ENCODE results near the gene NUDT21.

The NUDT21 gene

GRCh38 chr16:56447286-56447685 is 3.8 kb downstream of the NUDT21 start:
- Histone ChIP-seq H3K4me3 (ENCODE audit: control insufficient read depth in 1 of 7, extremely low read depth in 1 of 7, insufficient read depth in 4 of 7, low read depth in 2 of 7, low read length in 6 of 7) (no peak overlapping the region), H3K27me3 (replicated peaks in 2 of 5; ENCODE audit: control insufficient read depth in 4 of 5, insufficient read depth in 5 of 5, low read length in 4 of 5) (no peaks in the 10 kb centered on the region), H3K4me1 (ENCODE audit: control extremely low read depth in 1 of 4, control insufficient read depth in 4 of 4, insufficient read depth in 4 of 4, low read length in 3 of 4) (peaks cover 12 to 27% (median 16%) of the 10 kb centered on the region in 4 experiments), H3K9me3 (ENCODE audit: control extremely low read depth in 1 of 5, control insufficient read depth in 4 of 5, insufficient read depth in 2 of 5, low read depth in 1 of 5, low read length in 4 of 5) (no peaks in the 10 kb centered on the region), H3K36me3 (ENCODE audit: control insufficient read depth in 4 of 4, insufficient read depth in 4 of 4, low read length in 3 of 4) (peaks cover 9 to 28% (median 20%) of the 10 kb centered on the region in 4 experiments), H3K27ac (ENCODE audit: insufficient read depth in 1 of 2, low read depth in 1 of 2, low read length in 2 of 2, poor library complexity in 1 of 2, severe bottlenecking in 2 of 2) (no peak overlapping the region)
- no CpG with 5 or more reads among the region's 2 CpGs for WGBS (ENCODE audit: insufficient coverage)
- ChIA-PET POLR2A (no interaction called here), CTCF (no interaction called here)
- DNase-seq: no peak

- Histone ChIP-seq H3K36me3 (ENCODE audit: control insufficient read depth in 4 of 4, insufficient read depth in 4 of 4, low read length in 3 of 4) (peaks cover 14 to 65% (median 37%) of the 10 kb centered on the region in 4 experiments), H3K4me1 (ENCODE audit: control extremely low read depth in 1 of 4, control insufficient read depth in 4 of 4, insufficient read depth in 4 of 4, low read length in 3 of 4) (no peaks in the 10 kb centered on the region), H3K27ac (ENCODE audit: insufficient read depth in 1 of 2, low read depth in 1 of 2, low read length in 2 of 2, poor library complexity in 1 of 2, severe bottlenecking in 2 of 2) (no peak overlapping the region), H3K27me3 (replicated peaks in 2 of 5; ENCODE audit: control insufficient read depth in 4 of 5, insufficient read depth in 5 of 5, low read length in 4 of 5) (no peaks in the 10 kb centered on the region), H3K4me3 (ENCODE audit: control insufficient read depth in 1 of 7, extremely low read depth in 1 of 7, insufficient read depth in 4 of 7, low read depth in 2 of 7, low read length in 6 of 7) (no peak overlapping the region), H3K9me3 (ENCODE audit: control extremely low read depth in 1 of 5, control insufficient read depth in 4 of 5, insufficient read depth in 2 of 5, low read depth in 1 of 5, low read length in 4 of 5) (no peaks in the 10 kb centered on the region)
- CTCF ChIA-PET: interaction anchor here (1.5 kb wide), 1 partner anchor 25 kb away, joined by 3 read pairs; no protein-coding TSS in a partner anchor
- DNase-seq: no peak
- POLR2A ChIA-PET: interaction anchor here (0.6 kb wide), 1 partner anchor 11 kb away, joined by 3 read pairs; no protein-coding TSS in a partner anchor
- WGBS (ENCODE audit: insufficient coverage): 91% methylated on average over 1 of the region's 1 CpG
These were observed 13.1 kb downstream of the NUDT21 start for GRCh38 chr16:56438038-56438437.

- no peaks in the 10 kb centered on the region for H3K27me3 ChIP-seq (replicated peaks in 2 of 5; ENCODE audit: control insufficient read depth in 4 of 5, insufficient read depth in 5 of 5, low read length in 4 of 5)
- no peak overlapping the region for H3K27ac ChIP-seq (ENCODE audit: insufficient read depth in 1 of 2, low read depth in 1 of 2, low read length in 2 of 2, poor library complexity in 1 of 2, severe bottlenecking in 2 of 2)
- no peaks in the 10 kb centered on the region for H3K9me3 ChIP-seq (ENCODE audit: control extremely low read depth in 1 of 5, control insufficient read depth in 4 of 5, insufficient read depth in 2 of 5, low read depth in 1 of 5, low read length in 4 of 5)
- no peak for DNase-seq
- POLR2A ChIA-PET: no interaction called here
- H3K4me1 ChIP-seq (ENCODE audit: control extremely low read depth in 1 of 4, control insufficient read depth in 4 of 4, insufficient read depth in 4 of 4, low read length in 3 of 4): no peaks in the 10 kb centered on the region
- CTCF ChIA-PET: no interaction called here
- H3K4me3 ChIP-seq (ENCODE audit: control insufficient read depth in 1 of 7, extremely low read depth in 1 of 7, insufficient read depth in 4 of 7, low read depth in 2 of 7, low read length in 6 of 7): no peak overlapping the region
- H3K36me3 ChIP-seq (ENCODE audit: control insufficient read depth in 4 of 4, insufficient read depth in 4 of 4, low read length in 3 of 4): peaks cover 18 to 66% (median 44%) of the 10 kb centered on the region in 4 experiments
These were observed 14.9 kb downstream of the NUDT21 start for GRCh38 chr16:56436258-56436657.

- no peaks in the 10 kb centered on the region for H3K27me3 ChIP-seq (replicated peaks in 2 of 5; ENCODE audit: control insufficient read depth in 4 of 5, insufficient read depth in 5 of 5, low read length in 4 of 5)
- CTCF ChIA-PET: interaction anchor here (0.6 to 1.3 kb wide), 2 partner anchors 12 to 1882 kb away, joined by 3 to 4 read pairs; no protein-coding TSS in a partner anchor
- no peak overlapping the region for H3K27ac ChIP-seq (ENCODE audit: insufficient read depth in 1 of 2, low read depth in 1 of 2, low read length in 2 of 2, poor library complexity in 1 of 2, severe bottlenecking in 2 of 2)
- peaks cover 0 to 31% (median 16%) of the 10 kb centered on the region in 4 experiments for H3K36me3 ChIP-seq (ENCODE audit: control insufficient read depth in 4 of 4, insufficient read depth in 4 of 4, low read length in 3 of 4)
- POLR2A ChIA-PET: no interaction called here
- H3K9me3 ChIP-seq (ENCODE audit: control extremely low read depth in 1 of 5, control insufficient read depth in 4 of 5, insufficient read depth in 2 of 5, low read depth in 1 of 5, low read length in 4 of 5): no peaks in the 10 kb centered on the region
- 86% methylated on average over 1 of the region's 1 CpG for WGBS (ENCODE audit: insufficient coverage)
- DNase-seq: no peak
- peaks cover 7 to 20% (median 17%) of the 10 kb centered on the region in 4 experiments for H3K4me1 ChIP-seq (ENCODE audit: control extremely low read depth in 1 of 4, control insufficient read depth in 4 of 4, insufficient read depth in 4 of 4, low read length in 3 of 4)
- no peak overlapping the region for H3K4me3 ChIP-seq (ENCODE audit: control insufficient read depth in 1 of 7, extremely low read depth in 1 of 7, insufficient read depth in 4 of 7, low read depth in 2 of 7, low read length in 6 of 7)
These were observed 23.0 kb downstream of the NUDT21 start for GRCh38 chr16:56428091-56428490.

- ChIA-PET CTCF (interaction anchor here (0.7 to 1.1 kb wide), 3 partner anchors 17 to 26 kb away, joined by 3 to 4 read pairs (median 3); no protein-coding TSS in a partner anchor), POLR2A (no interaction called here)
- H3K4me1 ChIP-seq (ENCODE audit: control extremely low read depth in 1 of 4, control insufficient read depth in 4 of 4, insufficient read depth in 4 of 4, low read length in 3 of 4): peaks cover 11 to 28% (median 22%) of the 10 kb centered on the region in 4 experiments
- DNase-seq: no peak
- H3K27me3 ChIP-seq (replicated peaks in 2 of 5; ENCODE audit: control insufficient read depth in 4 of 5, insufficient read depth in 5 of 5, low read length in 4 of 5): no peaks in the 10 kb centered on the region
- 100% methylated on average over 1 of the region's 4 CpGs for WGBS (ENCODE audit: insufficient coverage)
- H3K4me3 ChIP-seq (ENCODE audit: control insufficient read depth in 1 of 7, extremely low read depth in 1 of 7, insufficient read depth in 4 of 7, low read depth in 2 of 7, low read length in 6 of 7): no peak overlapping the region
- peaks cover 0 to 16% (median 10%) of the 10 kb centered on the region in 4 experiments for H3K36me3 ChIP-seq (ENCODE audit: control insufficient read depth in 4 of 4, insufficient read depth in 4 of 4, low read length in 3 of 4)
- no peaks in the 10 kb centered on the region for H3K9me3 ChIP-seq (ENCODE audit: control extremely low read depth in 1 of 5, control insufficient read depth in 4 of 5, insufficient read depth in 2 of 5, low read depth in 1 of 5, low read length in 4 of 5)
- no peak overlapping the region for H3K27ac ChIP-seq (ENCODE audit: insufficient read depth in 1 of 2, low read depth in 1 of 2, low read length in 2 of 2, poor library complexity in 1 of 2, severe bottlenecking in 2 of 2)
These were observed 24.5 kb downstream of the NUDT21 start for GRCh38 chr16:56426585-56426984.

- DNase-seq: peak; percentile 87 to 92 (median 90)
- Histone ChIP-seq H3K27me3 (replicated peaks in 2 of 5; ENCODE audit: control insufficient read depth in 4 of 5, insufficient read depth in 5 of 5, low read length in 4 of 5) (no peaks in the 10 kb centered on the region), H3K36me3 (ENCODE audit: control insufficient read depth in 4 of 4, insufficient read depth in 4 of 4, low read length in 3 of 4) (peaks cover 0 to 6% (median under 1%) of the 10 kb centered on the region in 4 experiments), H3K4me3 (ENCODE audit: control insufficient read depth in 1 of 7, extremely low read depth in 1 of 7, insufficient read depth in 4 of 7, low read depth in 2 of 7, low read length in 6 of 7) (peak within 1 kb of the TSS; percentile 54 to 91 (median 88)), H3K9me3 (ENCODE audit: control extremely low read depth in 1 of 5, control insufficient read depth in 4 of 5, insufficient read depth in 2 of 5, low read depth in 1 of 5, low read length in 4 of 5) (no peaks in the 10 kb centered on the region), H3K27ac (ENCODE audit: insufficient read depth in 1 of 2, low read depth in 1 of 2, low read length in 2 of 2, poor library complexity in 1 of 2, severe bottlenecking in 2 of 2) (peak within 1 kb of the TSS in 1 of 2 experiments; percentile 82), H3K4me1 (ENCODE audit: control extremely low read depth in 1 of 4, control insufficient read depth in 4 of 4, insufficient read depth in 4 of 4, low read length in 3 of 4) (peaks cover 11 to 32% (median 22%) of the 10 kb centered on the region in 4 experiments)
- CTCF ChIA-PET: interaction anchor here (1.1 kb wide), 1 partner anchor 19 kb away, joined by 3 read pairs; no protein-coding TSS in a partner anchor
- under 1% methylated on average over 51 of the region's 57 CpGs for WGBS (ENCODE audit: insufficient coverage)
- POLR2A ChIA-PET: interaction anchor here (0.6 kb wide), 1 partner anchor 143 kb away, joined by 4 read pairs; no protein-coding TSS in a partner anchor
These were observed 25.7 kb downstream of the NUDT21 start, which contains the start of gene AMFR for GRCh38 chr16:56425439-56425832. Gene AMFR (minus strand): TSS chr16:56425545. CDS start chr16:56425327, 218 bp downstream.

GRCh38 chr16:56424791-56425438 is 26.2 kb downstream of the NUDT21 start:
- Histone ChIP-seq H3K27me3 (replicated peaks in 2 of 5; ENCODE audit: control insufficient read depth in 4 of 5, insufficient read depth in 5 of 5, low read length in 4 of 5) (no peaks in the 10 kb centered on the region), H3K4me1 (ENCODE audit: control extremely low read depth in 1 of 4, control insufficient read depth in 4 of 4, insufficient read depth in 4 of 4, low read length in 3 of 4) (peaks cover 11 to 32% (median 22%) of the 10 kb centered on the region in 4 experiments), H3K9me3 (ENCODE audit: control extremely low read depth in 1 of 5, control insufficient read depth in 4 of 5, insufficient read depth in 2 of 5, low read depth in 1 of 5, low read length in 4 of 5) (no peaks in the 10 kb centered on the region), H3K36me3 (ENCODE audit: control insufficient read depth in 4 of 4, insufficient read depth in 4 of 4, low read length in 3 of 4) (peaks cover 0 to 5% (median 0%) of the 10 kb centered on the region in 4 experiments), H3K27ac (ENCODE audit: insufficient read depth in 1 of 2, low read depth in 1 of 2, low read length in 2 of 2, poor library complexity in 1 of 2, severe bottlenecking in 2 of 2) (peak overlapping the region in 1 of 2 experiments; percentile 82), H3K4me3 (ENCODE audit: control insufficient read depth in 1 of 7, extremely low read depth in 1 of 7, insufficient read depth in 4 of 7, low read depth in 2 of 7, low read length in 6 of 7) (peak overlapping the region; percentile 54 to 91 (median 88))
- DNase-seq: peak in 2 of 3 donors; percentile 42 to 60
- POLR2A ChIA-PET: no interaction called here
- WGBS (ENCODE audit: insufficient coverage): 0% methylated on average over 61 of the region's 79 CpGs
- CTCF ChIA-PET: no interaction called here
